ENCODE data around the gene TRIM47. TPM values are rescaled to one million over a fixed set of nuclear protein-coding genes. Genes with fewer than 3 reads are reported as not detected.
A peak's percentile ranks its signal among the peaks of the same experiment; 100 is the strongest.

TRIM47 gene
- total and polyA plus RNA-seq, 2 of the 13 experiments (the other 11 are each of a cell fraction or from before 2014, with no cell fraction given): 33.5 to 82.0 TPM

GRCh38 chr17:75842963-75843576 is 35.3 kb downstream of the TRIM47 start (continued):
- TF ChIP-seq, protein P1, sequence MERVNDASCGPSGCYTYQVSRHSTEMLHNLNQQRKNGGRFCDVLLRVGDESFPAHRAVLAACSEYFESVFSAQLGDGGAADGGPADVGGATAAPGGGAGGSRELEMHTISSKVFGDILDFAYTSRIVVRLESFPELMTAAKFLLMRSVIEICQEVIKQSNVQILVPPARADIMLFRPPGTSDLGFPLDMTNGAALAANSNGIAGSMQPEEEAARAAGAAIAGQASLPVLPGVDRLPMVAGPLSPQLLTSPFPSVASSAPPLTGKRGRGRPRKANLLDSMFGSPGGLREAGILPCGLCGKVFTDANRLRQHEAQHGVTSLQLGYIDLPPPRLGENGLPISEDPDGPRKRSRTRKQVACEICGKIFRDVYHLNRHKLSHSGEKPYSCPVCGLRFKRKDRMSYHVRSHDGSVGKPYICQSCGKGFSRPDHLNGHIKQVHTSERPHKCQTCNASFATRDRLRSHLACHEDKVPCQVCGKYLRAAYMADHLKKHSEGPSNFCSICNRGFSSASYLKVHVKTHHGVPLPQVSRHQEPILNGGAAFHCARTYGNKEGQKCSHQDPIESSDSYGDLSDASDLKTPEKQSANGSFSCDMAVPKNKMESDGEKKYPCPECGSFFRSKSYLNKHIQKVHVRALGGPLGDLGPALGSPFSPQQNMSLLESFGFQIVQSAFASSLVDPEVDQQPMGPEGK (CRISPR knock-in tag; IDR thresholded peaks at IDR 0.05): no peak
- TF ChIP-seq ZNF609 (CRISPR knock-in tag; IDR thresholded peaks at IDR 0.05; ENCODE audit: borderline replicate concordance): no peak
- 0 out of 2 replicates have a peak, but pooled peaks have one; percentile 8 for TF ChIP-seq ZC3H13 (CRISPR knock-in tag; IDR thresholded peaks at IDR 0.05)
- TF ChIP-seq ZNF530 (CRISPR knock-in tag; IDR thresholded peaks at IDR 0.05; ENCODE audit: low read depth): no peak
- TF ChIP-seq, protein P2, sequence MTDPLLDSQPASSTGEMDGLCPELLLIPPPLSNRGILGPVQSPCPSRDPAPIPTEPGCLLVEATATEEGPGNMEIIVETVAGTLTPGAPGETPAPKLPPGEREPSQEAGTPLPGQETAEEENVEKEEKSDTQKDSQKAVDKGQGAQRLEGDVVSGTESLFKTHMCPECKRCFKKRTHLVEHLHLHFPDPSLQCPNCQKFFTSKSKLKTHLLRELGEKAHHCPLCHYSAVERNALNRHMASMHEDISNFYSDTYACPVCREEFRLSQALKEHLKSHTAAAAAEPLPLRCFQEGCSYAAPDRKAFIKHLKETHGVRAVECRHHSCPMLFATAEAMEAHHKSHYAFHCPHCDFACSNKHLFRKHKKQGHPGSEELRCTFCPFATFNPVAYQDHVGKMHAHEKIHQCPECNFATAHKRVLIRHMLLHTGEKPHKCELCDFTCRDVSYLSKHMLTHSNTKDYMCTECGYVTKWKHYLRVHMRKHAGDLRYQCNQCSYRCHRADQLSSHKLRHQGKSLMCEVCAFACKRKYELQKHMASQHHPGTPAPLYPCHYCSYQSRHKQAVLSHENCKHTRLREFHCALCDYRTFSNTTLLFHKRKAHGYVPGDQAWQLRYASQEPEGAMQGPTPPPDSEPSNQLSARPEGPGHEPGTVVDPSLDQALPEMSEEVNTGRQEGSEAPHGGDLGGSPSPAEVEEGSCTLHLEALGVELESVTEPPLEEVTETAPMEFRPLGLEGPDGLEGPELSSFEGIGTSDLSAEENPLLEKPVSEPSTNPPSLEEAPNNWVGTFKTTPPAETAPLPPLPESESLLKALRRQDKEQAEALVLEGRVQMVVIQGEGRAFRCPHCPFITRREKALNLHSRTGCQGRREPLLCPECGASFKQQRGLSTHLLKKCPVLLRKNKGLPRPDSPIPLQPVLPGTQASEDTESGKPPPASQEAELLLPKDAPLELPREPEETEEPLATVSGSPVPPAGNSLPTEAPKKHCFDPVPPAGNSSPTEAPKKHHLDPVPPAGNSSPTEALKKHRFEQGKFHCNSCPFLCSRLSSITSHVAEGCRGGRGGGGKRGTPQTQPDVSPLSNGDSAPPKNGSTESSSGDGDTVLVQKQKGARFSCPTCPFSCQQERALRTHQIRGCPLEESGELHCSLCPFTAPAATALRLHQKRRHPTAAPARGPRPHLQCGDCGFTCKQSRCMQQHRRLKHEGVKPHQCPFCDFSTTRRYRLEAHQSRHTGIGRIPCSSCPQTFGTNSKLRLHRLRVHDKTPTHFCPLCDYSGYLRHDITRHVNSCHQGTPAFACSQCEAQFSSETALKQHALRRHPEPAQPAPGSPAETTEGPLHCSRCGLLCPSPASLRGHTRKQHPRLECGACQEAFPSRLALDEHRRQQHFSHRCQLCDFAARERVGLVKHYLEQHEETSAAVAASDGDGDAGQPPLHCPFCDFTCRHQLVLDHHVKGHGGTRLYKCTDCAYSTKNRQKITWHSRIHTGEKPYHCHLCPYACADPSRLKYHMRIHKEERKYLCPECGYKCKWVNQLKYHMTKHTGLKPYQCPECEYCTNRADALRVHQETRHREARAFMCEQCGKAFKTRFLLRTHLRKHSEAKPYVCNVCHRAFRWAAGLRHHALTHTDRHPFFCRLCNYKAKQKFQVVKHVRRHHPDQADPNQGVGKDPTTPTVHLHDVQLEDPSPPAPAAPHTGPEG (CRISPR knock-in tag; IDR thresholded peaks at IDR 0.05): no peak
- no peak for TF ChIP-seq SOX13 (IDR thresholded peaks at IDR 0.05)
- 0 out of 4 replicates have a peak, but pooled peaks of 1 of the 2 experiments have one; percentile 3 for TF ChIP-seq SOX13 (CRISPR knock-in tag; conservative IDR thresholded peaks at IDR 0.05 in 1 of 2, IDR thresholded peaks at IDR 0.05 in 1 of 2)
- TF ChIP-seq NONO (IDR thresholded peaks at IDR 0.05): no peak
- peak; percentile 8; the same call in 1 of the 2 replicates for TF ChIP-seq NONO (CRISPR knock-in tag; conservative IDR thresholded peaks at IDR 0.05)
- TF ChIP-seq ZNF333 (CRISPR knock-in tag; IDR thresholded peaks at IDR 0.05; ENCODE audit: borderline replicate concordance): 0 out of 2 replicates have a peak, but pooled peaks have one; percentile 19
- TF ChIP-seq LCORL (IDR thresholded peaks at IDR 0.05): no peak
- TF ChIP-seq LCORL (CRISPR knock-in tag; IDR thresholded peaks at IDR 0.05): no peak
- TF ChIP-seq ZNF772 (CRISPR knock-in tag; IDR thresholded peaks at IDR 0.05): 0 out of 2 replicates have a peak, but pooled peaks have one; percentile 41
- no peak for TF ChIP-seq ZFP36 (IDR thresholded peaks at IDR 0.05; ENCODE audit: borderline replicate concordance, low read depth, low read length, partially characterized antibody)
- TF ChIP-seq ZNF224 (CRISPR knock-in tag; IDR thresholded peaks at IDR 0.05): no peak
- TF ChIP-seq ZSCAN12 (CRISPR knock-in tag; IDR thresholded peaks at IDR 0.05): no peak

All from HepG2 (cell line).